GM13976 (cell line): ENCODE data around the gene SRRD.

Experiments
- DNase-seq: peaks from one replicate; pipeline ENCODE4 v3.0.0; 2012; ENCODE audit warnings: low spot score
- CTCF ChIP-seq: IDR thresholded peaks from 2 replicates; pipeline ENCODE4 v1.5.1; 2012; ENCODE audit warnings: borderline replicate concordance, mild to moderate bottlenecking; ENCODE audit not compliant: insufficient read depth; ENCODE audit errors: extremely low read depth, missing control alignments, control extremely low read depth
- in situ Hi-C: fragments of 300-500 bp; cut with MboI; formaldehyde crosslinking; loops from one replicate; pipeline ENCODE4 v1.12.0; 2022; ENCODE audit warnings: low sequenced_read_pairs, mixed read lengths, inconsistent platforms; ENCODE audit not compliant: unreplicated experiment

The SRRD gene

GRCh38 chr22:26496456-26496855 lies 12.8 kb downstream of the SRRD start:
- in situ Hi-C loops = no loop called here
- TF ChIP-seq CTCF = no peak
- no peak for DNase-seq

GRCh38 chr22:26499188-26499703 lies 15.6 kb downstream of the SRRD start:
- no peak for DNase-seq
- no peak for TF ChIP-seq CTCF
- in situ Hi-C loops = no loop called here

GRCh38 chr22:26501996-26502395 lies 18.3 kb downstream of the SRRD start:
- in situ Hi-C loops = no loop called here
- DNase-seq = no peak
- TF ChIP-seq CTCF = no peak

- peak; percentile 75 for DNase-seq
- in situ Hi-C loops = no loop called here
- peak; percentile 28 for TF ChIP-seq CTCF
Observed at GRCh38 chr22:26502688-26503561, 19.2 kb downstream of the SRRD start.

- no peak for DNase-seq
- in situ Hi-C loops = no loop called here
- TF ChIP-seq CTCF = no peak
Observed at GRCh38 chr22:26503758-26504157, 20.1 kb downstream of the SRRD start.

GRCh38 chr22:26508148-26508547 lies 24.5 kb downstream of the SRRD start:
- DNase-seq = no peak
- in situ Hi-C loops = no loop called here
- TF ChIP-seq CTCF = no peak
